Gastroesophageal sphincter (tissue), 3 donors: ENCODE data around the gene UTS2B.

Source experiments
- CTCF ChIP-seq, 4 experiments: fragments of 200-600 bp in 2 of 4; fragments of 450-650 bp in 2 of 4; sonication (generic) in 1 of 4; IDR thresholded peaks; one replicate each; pipeline ENCODE4 v1.5.1; 2017 to 2019; ENCODE audit warnings: antibody characterized with exemption in 4 of 4, mild to moderate bottlenecking in 2 of 4, moderate library complexity in 2 of 4
- EP300 ChIP-seq: sonication (generic); formaldehyde crosslinking; IDR thresholded peaks from one replicate; pipeline ENCODE4 v1.6.1; 2017; ENCODE audit warnings: antibody characterized with exemption, mild to moderate bottlenecking
- POLR2A ChIP-seq, 2 donors: fragments of 450-650 bp; IDR thresholded peaks; one replicate each; pipeline ENCODE4 v1.6.1; 2017; ENCODE audit warnings: antibody characterized with exemption in 2 of 2, mild to moderate bottlenecking in 2 of 2, moderate library complexity in 1 of 2
- POLR2AphosphoS5 ChIP-seq: sonication (generic); formaldehyde crosslinking; IDR thresholded peaks from one replicate; pipeline ENCODE4 v1.6.1; 2017; ENCODE audit warnings: antibody characterized with exemption

GRCh38 chr3:191235331-191236314 is 94.7 kb downstream of the UTS2B start:
- TF ChIP-seq CTCF (IDR thresholded peaks at IDR 0.05) (no peak), POLR2AphosphoS5 (no peak), EP300 (no peak), POLR2A (IDR thresholded peaks at IDR 0.05) (no peak)
